B cell (primary cell): ENCODE data around the gene ARAP1. TPM values are rescaled to one million over a fixed set of nuclear protein-coding genes. Genes with fewer than 3 reads are reported as not detected.

ENCODE experiments used
- ATAC-seq: fragments of 200-7000 bp; cut with Tn5 transposase; one replicate; pipeline ENCODE4 v1.10.0; 2021; ENCODE audit warnings: low read depth, mild to moderate bottlenecking, moderate number of reproducible peaks, moderate library complexity
- CTCF ChIA-PET: fragments of 350-600 bp; sonication (Branson Sonifier 250); formaldehyde crosslinking; loops from one replicate; lab custom pipeline; 2021; ENCODE audit warnings: antibody characterized with exemption, inconsistent platforms; lab: Charles Lee
- POLR2A ChIA-PET: fragments of 350-600 bp; sonication (Branson Sonifier 250); formaldehyde crosslinking; loops from one replicate; lab custom pipeline; 2021; ENCODE audit warnings: antibody characterized with exemption; lab: Charles Lee
- DNase-seq: peaks from one replicate; pipeline ENCODE4 v3.0.0; 2013
- H2AFZ ChIP-seq: 2 replicates; pipeline ENCODE4 v1.6.1; 2012; ENCODE audit warnings: mild to moderate bottlenecking, low read depth, low read length; ENCODE audit not compliant: insufficient read depth, poor library complexity, severe bottlenecking
- H3K27ac ChIP-seq, 2 donors: 1 replicate in 1 of 2; 2 replicates in 1 of 2; pipeline ENCODE4 v1.5.1; 2012 to 2013; ENCODE audit warnings: low read length in 2 of 2, mild to moderate bottlenecking in 2 of 2, moderate library complexity in 1 of 2
- H3K27me3 ChIP-seq, 4 experiments: fragments of 200-600 bp in 1 of 4; sonication (generic) in 1 of 4; replicated peaks in 1 of 4; 1 replicate in 2 of 4; 2 replicates in 2 of 4; pipeline versions ENCODE4 v1.6.1 to v1.7.0; 2013 to 2016; ENCODE audit warnings: low read length in 3 of 4, mild to moderate bottlenecking in 2 of 4, mixed read lengths in 1 of 4, moderate library complexity in 1 of 4; ENCODE audit not compliant: insufficient read depth in 4 of 4, control insufficient read depth in 3 of 4; ENCODE audit errors: control extremely low read depth in 1 of 4
- H3K36me3 ChIP-seq, 2 experiments: replicated peaks in 1 of 2; 1 replicate in 1 of 2; 2 replicates in 1 of 2; pipeline versions ENCODE4 v1.6.1 to v1.7.1; 2013; ENCODE audit warnings: low read length in 1 of 2; ENCODE audit not compliant: insufficient read depth in 2 of 2, control insufficient read depth in 1 of 2; ENCODE audit errors: control extremely low read depth in 1 of 2, extremely low read depth in 1 of 2
- H3K4me1 ChIP-seq, 2 donors: fragments of 200-600 bp in 1 of 2; sonication (generic) in 1 of 2; 1 replicate in 1 of 2; 2 replicates in 1 of 2; pipeline versions ENCODE4 v1.5.1 to v1.6.1; 2013 to 2017; ENCODE audit warnings: low read length in 2 of 2; ENCODE audit not compliant: control insufficient read depth in 2 of 2, insufficient read depth in 2 of 2
- H3K4me2 ChIP-seq: replicated peaks from 2 replicates; pipeline ENCODE3; 2012; ENCODE audit warnings: mild to moderate bottlenecking, low read depth, low read length; ENCODE audit not compliant: poor library complexity, severe bottlenecking
- H3K4me3 ChIP-seq, 5 experiments: fragments of 200-600 bp in 1 of 5; sonication (generic) in 1 of 5; 1 replicate in 3 of 5; 2 replicates in 2 of 5; pipeline versions ENCODE4 v1.5.1 to v1.7.0; 2011 to 2016; ENCODE audit warnings: low read length in 4 of 5, mild to moderate bottlenecking in 4 of 5, low read depth in 2 of 5, control low read depth in 1 of 5, moderate library complexity in 1 of 5; ENCODE audit not compliant: insufficient read depth in 1 of 5; ENCODE audit errors: control extremely low read depth in 1 of 5, extremely low read depth in 1 of 5
- H3K79me2 ChIP-seq: fragments of 200-600 bp; sonication (generic); one replicate; pipeline ENCODE4 v1.6.0; 2016; ENCODE audit warnings: low read length; ENCODE audit not compliant: control insufficient read depth, insufficient read depth
- H3K9ac ChIP-seq: fragments of 200-600 bp; sonication (generic); 2 replicates; pipeline ENCODE4 v1.6.1; 2017; ENCODE audit warnings: mild to moderate bottlenecking, low read length, moderate library complexity
- H3K9me3 ChIP-seq, 3 donors: one replicate each; pipeline versions ENCODE4 v1.6.1 to v1.7.1; 2013; ENCODE audit warnings: low read length in 2 of 3; ENCODE audit not compliant: control insufficient read depth in 2 of 3, insufficient read depth in 1 of 3; ENCODE audit errors: control extremely low read depth in 1 of 3
- H4K20me1 ChIP-seq: 2 replicates; pipeline ENCODE4 v1.6.0; 2012; ENCODE audit warnings: mild to moderate bottlenecking, low read length; ENCODE audit not compliant: insufficient read depth, control insufficient read depth, poor library complexity, severe bottlenecking
- H3K27ac Mint-ChIP-seq: one replicate; pipeline ENCODE4 v1.8.0; 2021; ENCODE audit warnings: mixed read lengths
- H3K27me3 Mint-ChIP-seq: one replicate; pipeline ENCODE4 v1.8.0; 2021; ENCODE audit warnings: mixed read lengths
- H3K4me1 Mint-ChIP-seq: one replicate; pipeline ENCODE4 v1.8.0; 2021; ENCODE audit warnings: mixed read lengths
- H3K4me3 Mint-ChIP-seq: one replicate; pipeline ENCODE4 v1.8.0; 2021; ENCODE audit warnings: mixed read lengths
- H3K9me3 Mint-ChIP-seq: one replicate; pipeline ENCODE4 v1.8.0; 2022; ENCODE audit warnings: mixed read lengths; ENCODE audit not compliant: insufficient read depth
- EZH2 ChIP-seq: IDR thresholded peaks from 2 replicates; pipeline ENCODE4 v1.6.1; 2012; ENCODE audit warnings: borderline replicate concordance, low read depth, mild to moderate bottlenecking, moderate library complexity, low read length; ENCODE audit not compliant: insufficient read depth, poor library complexity, severe bottlenecking
- WGBS: methylation state at CpG from one replicate; pipeline ENCODE4 v1.1.5; 2013; ENCODE audit warnings: missing lambda C conversion rate; ENCODE audit not compliant: insufficient coverage; 5-methylcytosine and 5-hydroxymethylcytosine counted together
- intact Hi-C: fragments of 100-400 bp; cut with micrococcal nuclease; formaldehyde crosslinking; loops from one replicate; pipeline ENCODE4 v1.10.0; 2022
- polyA plus RNA-seq: library from polyadenylated mRNA; depleted of rRNA; stranded (reverse); fragments of >200 nt; gene quantifications from 2 replicates; pipeline ENCODE4 v1.2.3, GENCODE V29; 2012
- total RNA-seq, 2 donors: library from RNA; stranded (reverse); fragments of 120-200 nt in 1 of 2; gene quantifications; 1 replicate in 1 of 2; 2 replicates in 1 of 2; pipeline versions ENCODE4 v1.2.3 to v1.2.4, GENCODE V29; 2013 to 2022
- TF ChIP-seq, protein P1 (sequence below): fragments of 200-600 bp; IDR thresholded peaks from one replicate; pipeline ENCODE4 v1.8.0; 2022; ENCODE audit warnings: antibody characterized with exemption, mild to moderate bottlenecking

The ARAP1 gene
- total and polyA plus RNA-seq, 2 donors (not counting 1 experiment from before 2014, with no cell fraction given), result 143 to 242 TPM

DNA sequence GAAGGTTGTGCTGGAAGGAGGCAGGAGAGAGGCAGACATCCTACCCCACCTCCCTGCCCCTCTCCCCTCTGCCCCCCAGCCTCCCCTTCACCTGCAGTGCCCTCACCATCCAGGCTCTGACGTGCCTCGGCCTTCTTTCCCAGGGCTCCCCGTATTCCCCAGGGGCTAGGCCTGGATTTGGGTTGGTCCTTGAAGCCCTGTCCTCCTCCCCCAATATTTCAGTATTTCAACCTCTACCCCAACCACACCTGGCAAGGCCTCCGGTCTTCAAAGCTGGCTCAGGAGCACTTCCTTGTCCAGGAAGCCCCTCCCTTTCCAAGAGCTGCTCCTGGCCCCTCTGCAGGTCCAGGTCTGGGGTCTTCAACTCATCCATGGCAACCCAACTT lies 69.4 kb downstream of the ARAP1 start:
- H2AFZ ChIP-seq, result no peak overlapping the region
- no peaks in the 10 kb centered on the region for H3K9me3 ChIP-seq
- H3K36me3 ChIP-seq, result peaks cover 0 to 40% of the 10 kb centered on the region in 2 experiments
- H3K4me1 ChIP-seq, result no peaks in the 10 kb centered on the region
- no peaks in the 10 kb centered on the region for H3K27me3 Mint-ChIP-seq
- H3K9me3 Mint-ChIP-seq, result no peaks in the 10 kb centered on the region
- no peak overlapping the region for H3K4me2 ChIP-seq
- no peak overlapping the region for H3K4me3 Mint-ChIP-seq
- H3K27ac ChIP-seq, result no peak overlapping the region
- H3K79me2 ChIP-seq, result no peaks in the 10 kb centered on the region
- no peaks in the 10 kb centered on the region for H3K27me3 ChIP-seq
- no peak overlapping the region for H3K4me3 ChIP-seq
- H3K9ac ChIP-seq, result no peak overlapping the region
- TF ChIP-seq, protein P1, sequence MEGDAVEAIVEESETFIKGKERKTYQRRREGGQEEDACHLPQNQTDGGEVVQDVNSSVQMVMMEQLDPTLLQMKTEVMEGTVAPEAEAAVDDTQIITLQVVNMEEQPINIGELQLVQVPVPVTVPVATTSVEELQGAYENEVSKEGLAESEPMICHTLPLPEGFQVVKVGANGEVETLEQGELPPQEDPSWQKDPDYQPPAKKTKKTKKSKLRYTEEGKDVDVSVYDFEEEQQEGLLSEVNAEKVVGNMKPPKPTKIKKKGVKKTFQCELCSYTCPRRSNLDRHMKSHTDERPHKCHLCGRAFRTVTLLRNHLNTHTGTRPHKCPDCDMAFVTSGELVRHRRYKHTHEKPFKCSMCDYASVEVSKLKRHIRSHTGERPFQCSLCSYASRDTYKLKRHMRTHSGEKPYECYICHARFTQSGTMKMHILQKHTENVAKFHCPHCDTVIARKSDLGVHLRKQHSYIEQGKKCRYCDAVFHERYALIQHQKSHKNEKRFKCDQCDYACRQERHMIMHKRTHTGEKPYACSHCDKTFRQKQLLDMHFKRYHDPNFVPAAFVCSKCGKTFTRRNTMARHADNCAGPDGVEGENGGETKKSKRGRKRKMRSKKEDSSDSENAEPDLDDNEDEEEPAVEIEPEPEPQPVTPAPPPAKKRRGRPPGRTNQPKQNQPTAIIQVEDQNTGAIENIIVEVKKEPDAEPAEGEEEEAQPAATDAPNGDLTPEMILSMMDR, result no peak
- TF ChIP-seq EZH2, result no peak
- no peak overlapping the region for H3K27ac Mint-ChIP-seq
- ATAC-seq, result no peak
- peaks cover 6% of the 10 kb centered on the region for H3K4me1 Mint-ChIP-seq
- ChIA-PET POLR2A (no interaction called here), CTCF (interaction anchor here (1.0 to 5.5 kb wide), 13 partner anchors 7 to 212 kb away, joined by 3 to 64 read pairs (median 8); partner anchors contain the start of gene STARD10)
- peaks cover 39% of the 10 kb centered on the region for H4K20me1 ChIP-seq
- WGBS, result 79% methylated on average over 4 of the region's 4 CpGs
- DNase-seq, result no peak
- intact Hi-C loops, result loop anchor here (1.0 to 5.0 kb wide), 4 partner anchors 39 to 201 kb away; no protein-coding TSS in a partner anchor

DNA sequence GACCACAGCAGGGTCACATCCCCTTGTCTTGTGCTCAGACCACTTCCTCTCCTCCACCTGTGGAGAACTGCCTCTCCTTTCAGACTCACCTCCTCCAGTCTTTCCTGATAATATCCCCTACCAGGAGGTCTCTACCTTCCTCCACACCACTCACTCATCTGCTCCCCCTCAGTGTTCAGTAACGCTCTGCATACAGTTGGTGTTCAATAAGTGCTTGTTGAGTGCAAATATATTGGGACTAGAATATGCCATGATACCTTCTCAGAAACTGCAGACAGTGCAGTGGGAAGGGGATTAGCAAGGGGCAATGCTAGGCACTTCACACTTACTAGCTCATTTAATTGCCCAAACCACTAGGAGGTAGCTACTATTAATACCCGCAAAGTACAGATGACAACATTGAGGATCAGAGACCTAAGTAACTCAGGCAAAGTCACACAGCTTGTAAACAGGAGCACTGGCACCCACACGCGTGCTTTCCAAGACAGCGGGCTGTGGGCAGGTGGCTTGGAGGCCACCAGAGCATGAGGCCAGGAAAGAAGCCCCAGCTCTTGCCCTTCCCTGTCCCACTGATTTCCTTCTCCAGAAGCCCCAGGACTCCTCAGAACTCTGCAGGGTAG lies 69.9 kb downstream of the ARAP1 start:
- Histone ChIP-seq H3K4me1 (no peaks in the 10 kb centered on the region), H3K27ac (no peak overlapping the region), H2AFZ (no peak overlapping the region), H4K20me1 (peaks cover 39% of the 10 kb centered on the region), H3K9me3 (no peaks in the 10 kb centered on the region), H3K36me3 (peaks cover 0 to 35% of the 10 kb centered on the region in 2 experiments), H3K4me2 (no peak overlapping the region), H3K9ac (no peak overlapping the region), H3K27me3 (no peaks in the 10 kb centered on the region), H3K79me2 (no peaks in the 10 kb centered on the region), H3K4me3 (no peak overlapping the region)
- no peak for DNase-seq
- intact Hi-C loops, result loop anchor here (5.0 kb wide), 2 partner anchors 40 to 200 kb away; no protein-coding TSS in a partner anchor
- POLR2A ChIA-PET, result no interaction called here
- no peaks in the 10 kb centered on the region for H3K9me3 Mint-ChIP-seq
- TF ChIP-seq EZH2, result no peak
- TF ChIP-seq, protein P1, result no peak
- peaks cover 6% of the 10 kb centered on the region for H3K4me1 Mint-ChIP-seq
- H3K4me3 Mint-ChIP-seq, result no peak overlapping the region
- WGBS, result 64% methylated on average over 4 of the region's 5 CpGs
- no peak for ATAC-seq
- CTCF ChIA-PET, result interaction anchor here (1.0 to 5.5 kb wide), 8 partner anchors 10 to 212 kb away, joined by 3 to 64 read pairs (median 7); no protein-coding TSS in a partner anchor
- peak overlapping the region; percentile 28 for H3K27ac Mint-ChIP-seq
- peaks cover under 1% of the 10 kb centered on the region for H3K27me3 Mint-ChIP-seq
